Measurements from ENCODE around the gene GMEB2.

- TF ChIP-seq CTCF (IDR thresholded peaks at IDR 0.05) (peak; percentile 55), ZFX (IDR thresholded peaks at IDR 0.05; ENCODE audit: borderline replicate concordance) (no peak)
These were observed 59.8 kb downstream of the GMEB2 start for GRCh38 chr20:63567136-63567385.

All from 22Rv1 (cell line).